ENCODE results near the gene PHYKPL.

PHYKPL gene

GRCh38 chr5:178222292-178222691 is 10.3 kb downstream of the PHYKPL start:
- DNase-seq (ENCODE audit: low read depth): no peak

GRCh38 chr5:178221853-178222252 is 10.7 kb downstream of the PHYKPL start:
- DNase-seq (ENCODE audit: low read depth): no peak

GRCh38 chr5:178221282-178221681 is 11.3 kb downstream of the PHYKPL start:
- no peak for DNase-seq (ENCODE audit: low read depth)

- no peak for DNase-seq (ENCODE audit: low read depth)
Observed at GRCh38 chr5:178218827-178219226, 13.8 kb downstream of the PHYKPL start.

GRCh38 chr5:178218237-178218776 is 14.3 kb downstream of the PHYKPL start:
- no peak for DNase-seq (ENCODE audit: low read depth)

- no peak for DNase-seq (ENCODE audit: low read depth)
Observed at GRCh38 chr5:178216779-178217178, 15.8 kb downstream of the PHYKPL start.

- no peak for DNase-seq (ENCODE audit: low read depth)
Observed at GRCh38 chr5:178216088-178216534, 16.5 kb downstream of the PHYKPL start.

GRCh38 chr5:178215280-178216002 is 17.2 kb downstream of the PHYKPL start:
- DNase-seq (ENCODE audit: low read depth): no peak

GRCh38 chr5:178214160-178214803 is 18.3 kb downstream of the PHYKPL start:
- no peak for DNase-seq (ENCODE audit: low read depth)

- DNase-seq (ENCODE audit: low read depth): no peak
Observed at GRCh38 chr5:178213748-178214151, 18.9 kb downstream of the PHYKPL start.

GRCh38 chr5:178213003-178213461 is 19.6 kb downstream of the PHYKPL start:
- DNase-seq (ENCODE audit: low read depth): no peak

- no peak for DNase-seq (ENCODE audit: low read depth)
Observed at GRCh38 chr5:178212241-178213002, 20.2 kb downstream of the PHYKPL start.

- no peak for DNase-seq (ENCODE audit: low read depth)
Observed at GRCh38 chr5:178211095-178212048, 21.2 kb downstream of the PHYKPL start.

GRCh38 chr5:178210686-178211085 is 21.9 kb downstream of the PHYKPL start:
- DNase-seq (ENCODE audit: low read depth): no peak

- DNase-seq (ENCODE audit: low read depth): no peak
Observed at GRCh38 chr5:178210073-178210535, 22.5 kb downstream of the PHYKPL start.

- no peak for DNase-seq (ENCODE audit: low read depth)
Observed at GRCh38 chr5:178209334-178210072, 23.1 kb downstream of the PHYKPL start.

- DNase-seq (ENCODE audit: low read depth): no peak
Observed at GRCh38 chr5:178208540-178209227, 23.9 kb downstream of the PHYKPL start.

GRCh38 chr5:178207917-178208280 is 24.7 kb downstream of the PHYKPL start:
- no peak for DNase-seq (ENCODE audit: low read depth)

- no peak for DNase-seq (ENCODE audit: low read depth)
Observed at GRCh38 chr5:178207183-178207916, 25.3 kb downstream of the PHYKPL start.

All from stimulated activated CD8-positive, alpha-beta memory T cell treated with anti-CD3 and anti-CD28 coated beads, Interleukin-12 subunit alpha, Interleukin-12 subunit beta, amount 100 ng/mL, for 4 hours (primary cell).